ENCODE data around the gene THAP2.
"Not testable (repeated sequence)": the region's sequence is repeated elsewhere in the genome, so short reads cannot be mapped to it uniquely, and the experiment has no call there.

The THAP2 gene

DNA sequence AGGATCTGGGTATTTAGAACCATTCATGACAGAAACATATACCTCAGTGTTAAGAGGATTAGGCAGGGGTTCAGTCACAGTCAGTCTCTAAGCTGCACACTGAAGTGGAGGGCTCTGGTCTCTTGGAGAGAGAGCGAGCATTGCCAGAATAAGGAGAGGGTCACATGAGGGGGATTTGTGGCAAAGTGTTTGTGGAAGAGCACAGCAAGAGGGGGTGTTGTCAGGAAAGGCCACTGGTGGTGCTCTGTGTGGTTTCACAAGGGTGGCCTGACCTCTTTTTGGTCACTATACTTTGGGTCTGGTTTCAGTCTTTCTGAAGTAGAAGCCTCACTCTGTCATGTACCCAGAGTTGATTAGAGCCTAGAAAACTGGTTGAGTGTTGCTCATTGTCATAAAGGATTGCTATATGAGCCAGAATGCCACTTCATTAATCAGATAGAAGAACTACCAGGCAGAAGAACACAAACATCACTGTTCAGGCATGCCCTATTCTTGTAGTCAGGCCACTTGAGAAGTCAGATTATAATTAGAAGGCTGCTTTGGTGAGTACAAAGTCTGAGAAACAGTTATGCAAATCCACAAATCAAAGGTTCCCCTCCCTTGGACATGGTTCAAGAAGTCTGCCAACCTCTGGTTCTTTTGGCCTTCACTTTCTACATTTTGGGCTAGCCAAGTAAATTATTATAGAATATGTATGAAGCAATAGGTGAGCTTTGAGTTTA lies 30.2 kb downstream of the THAP2 start:
- in situ Hi-C loops (cut with HindIII; ENCODE audit: low pct_unique_long_range_greater_than_20kb, low sequenced_read_pairs), result no loop called here
- DNase-seq (ENCODE audit: low read depth in 1 of 2, low spot score in 1 of 2), result no peak
- no peak for TF ChIP-seq JUND (IDR thresholded peaks at IDR 0.05; ENCODE audit: low read depth)

DNA sequence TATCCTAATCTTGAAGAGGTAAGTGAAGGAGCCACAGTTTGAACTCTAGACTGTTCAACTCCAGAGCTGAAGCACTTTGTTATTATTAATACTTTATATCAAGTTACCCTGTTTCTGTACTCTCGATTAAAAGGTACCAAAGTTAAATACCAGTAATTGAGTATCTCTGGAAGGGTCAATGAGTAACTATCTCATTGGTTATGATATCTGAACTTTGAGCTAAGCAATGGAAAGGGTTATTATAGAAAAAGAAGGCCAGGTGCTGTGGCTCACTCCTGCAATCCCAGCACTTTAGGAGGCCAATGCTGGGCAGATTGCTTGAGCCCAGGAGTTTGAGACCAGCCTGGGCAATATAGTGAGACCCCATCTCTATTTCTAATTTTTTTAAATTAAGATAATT lies 31.7 kb downstream of the THAP2 start:
- in situ Hi-C loops (cut with HindIII; ENCODE audit: low pct_unique_long_range_greater_than_20kb, low sequenced_read_pairs), result no loop called here
- DNase-seq (ENCODE audit: low read depth in 1 of 2, low spot score in 1 of 2), result no peak
- no peak for TF ChIP-seq JUND (IDR thresholded peaks at IDR 0.05; ENCODE audit: low read depth)

DNA sequence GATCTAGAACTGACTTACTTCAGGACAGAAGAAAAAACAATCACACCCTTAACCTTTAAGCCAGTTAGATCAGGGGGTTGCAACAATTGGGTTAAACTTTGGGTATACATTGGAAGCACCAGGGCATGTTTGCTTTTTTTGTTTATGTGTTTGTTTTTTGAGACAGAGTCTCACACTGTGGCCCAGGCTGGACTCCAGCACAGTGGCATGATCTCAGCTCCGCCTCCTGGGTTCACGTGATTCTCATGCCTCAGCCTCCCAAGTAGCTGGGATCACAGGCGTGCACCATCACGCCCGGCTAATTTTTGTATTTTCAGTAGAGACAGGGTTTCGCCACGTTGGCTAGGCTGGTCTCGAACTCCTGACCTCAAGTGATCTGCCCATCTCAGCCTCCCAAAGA lies 38.1 kb downstream of the THAP2 start:
- peak in 1 of 2 experiments; percentile 4 for DNase-seq (ENCODE audit: low read depth in 1 of 2, low spot score in 1 of 2)
- in situ Hi-C loops (cut with HindIII; ENCODE audit: low pct_unique_long_range_greater_than_20kb, low sequenced_read_pairs), result not testable (repeated sequence)

DNA sequence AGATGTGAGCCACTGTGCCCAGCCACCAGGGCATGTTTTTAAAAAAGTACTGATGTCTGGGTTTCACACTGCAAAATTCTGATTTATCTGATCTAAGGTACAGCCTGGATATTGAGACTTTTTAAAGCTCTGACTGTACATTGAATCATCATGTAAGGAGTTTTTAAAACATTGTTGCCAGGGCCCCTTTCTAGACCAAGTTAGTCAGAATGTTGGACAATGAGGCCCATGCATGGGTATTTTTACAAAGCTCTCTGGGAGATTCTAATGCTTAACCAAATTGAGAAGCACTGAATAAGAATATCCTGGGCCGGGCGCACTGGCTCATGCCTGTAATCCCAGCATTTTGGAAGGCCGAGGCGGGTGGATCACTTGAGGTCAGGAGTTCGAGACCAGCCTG lies 38.5 kb downstream of the THAP2 start:
- DNase-seq (ENCODE audit: low read depth in 1 of 2, low spot score in 1 of 2), result no peak
- no peak for TF ChIP-seq JUND (IDR thresholded peaks at IDR 0.05; ENCODE audit: low read depth)
- in situ Hi-C loops (cut with HindIII; ENCODE audit: low pct_unique_long_range_greater_than_20kb, low sequenced_read_pairs), result no loop called here

DNA sequence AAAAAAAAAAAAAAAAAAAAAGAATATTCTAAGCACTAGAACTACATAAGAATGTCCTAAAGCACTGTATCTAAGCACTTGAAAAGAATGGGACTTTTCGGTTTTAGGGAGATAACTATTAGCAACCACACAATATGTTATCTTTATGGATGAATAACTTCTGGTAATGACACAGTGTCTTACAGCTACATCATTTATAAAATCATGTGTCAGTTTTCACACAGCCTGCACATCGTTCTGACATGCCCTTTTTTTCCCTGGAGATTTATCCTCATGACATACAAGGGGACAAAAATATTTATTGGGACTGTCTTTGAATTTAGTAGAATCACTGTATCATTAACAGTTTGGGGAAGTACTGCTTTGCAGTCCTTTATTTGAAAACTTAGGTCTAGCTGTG lies 39.1 kb downstream of the THAP2 start:
- in situ Hi-C loops (cut with HindIII; ENCODE audit: low pct_unique_long_range_greater_than_20kb, low sequenced_read_pairs), result no loop called here
- no peak for TF ChIP-seq JUND (IDR thresholded peaks at IDR 0.05; ENCODE audit: low read depth)
- DNase-seq (ENCODE audit: low read depth in 1 of 2, low spot score in 1 of 2), result no peak

DNA sequence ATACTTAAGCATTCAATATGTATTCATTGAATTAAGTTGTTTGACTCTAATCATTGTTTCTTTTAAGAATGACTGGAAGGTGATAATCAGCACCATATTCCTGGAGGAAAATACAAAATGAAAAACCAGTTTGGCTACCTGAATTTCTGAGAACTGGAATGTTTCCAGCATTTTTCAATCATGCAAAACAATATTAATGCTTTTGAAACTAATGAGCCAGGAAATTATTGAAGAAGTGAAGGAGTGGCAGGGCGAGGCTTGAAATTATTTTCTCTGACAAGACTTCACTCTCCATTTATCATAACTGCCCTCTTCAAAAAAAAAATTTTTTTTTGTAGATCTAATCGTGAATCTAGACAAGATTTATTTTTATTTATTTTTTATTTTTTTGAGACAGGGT lies 40.8 kb downstream of the THAP2 start:
- no peak for DNase-seq (ENCODE audit: low read depth in 1 of 2, low spot score in 1 of 2)
- no peak for TF ChIP-seq JUND (IDR thresholded peaks at IDR 0.05; ENCODE audit: low read depth)
- in situ Hi-C loops (cut with HindIII; ENCODE audit: low pct_unique_long_range_greater_than_20kb, low sequenced_read_pairs), result no loop called here

DNA sequence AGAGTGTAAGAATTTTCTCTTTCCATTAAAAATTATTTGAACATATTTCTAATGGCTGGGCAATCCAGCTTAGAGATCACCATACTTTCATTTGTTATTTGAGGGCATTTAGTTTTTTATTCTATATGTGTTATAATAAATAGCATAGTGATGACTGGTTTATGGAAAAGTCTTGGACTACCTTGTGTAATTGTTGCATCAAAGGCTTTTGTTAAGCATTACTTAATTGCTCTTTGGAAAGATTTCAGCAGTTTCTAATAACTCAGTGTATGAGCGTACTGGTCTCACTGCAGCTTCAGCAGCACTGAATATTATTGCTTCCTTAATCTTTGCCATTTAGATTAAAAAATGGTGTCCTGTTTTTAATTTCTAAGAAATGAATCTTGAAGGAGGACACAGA lies 44.6 kb downstream of the THAP2 start:
- in situ Hi-C loops (cut with HindIII; ENCODE audit: low pct_unique_long_range_greater_than_20kb, low sequenced_read_pairs), result no loop called here
- DNase-seq (ENCODE audit: low read depth in 1 of 2, low spot score in 1 of 2), result no peak
- TF ChIP-seq JUND (IDR thresholded peaks at IDR 0.05; ENCODE audit: low read depth), result no peak

DNA sequence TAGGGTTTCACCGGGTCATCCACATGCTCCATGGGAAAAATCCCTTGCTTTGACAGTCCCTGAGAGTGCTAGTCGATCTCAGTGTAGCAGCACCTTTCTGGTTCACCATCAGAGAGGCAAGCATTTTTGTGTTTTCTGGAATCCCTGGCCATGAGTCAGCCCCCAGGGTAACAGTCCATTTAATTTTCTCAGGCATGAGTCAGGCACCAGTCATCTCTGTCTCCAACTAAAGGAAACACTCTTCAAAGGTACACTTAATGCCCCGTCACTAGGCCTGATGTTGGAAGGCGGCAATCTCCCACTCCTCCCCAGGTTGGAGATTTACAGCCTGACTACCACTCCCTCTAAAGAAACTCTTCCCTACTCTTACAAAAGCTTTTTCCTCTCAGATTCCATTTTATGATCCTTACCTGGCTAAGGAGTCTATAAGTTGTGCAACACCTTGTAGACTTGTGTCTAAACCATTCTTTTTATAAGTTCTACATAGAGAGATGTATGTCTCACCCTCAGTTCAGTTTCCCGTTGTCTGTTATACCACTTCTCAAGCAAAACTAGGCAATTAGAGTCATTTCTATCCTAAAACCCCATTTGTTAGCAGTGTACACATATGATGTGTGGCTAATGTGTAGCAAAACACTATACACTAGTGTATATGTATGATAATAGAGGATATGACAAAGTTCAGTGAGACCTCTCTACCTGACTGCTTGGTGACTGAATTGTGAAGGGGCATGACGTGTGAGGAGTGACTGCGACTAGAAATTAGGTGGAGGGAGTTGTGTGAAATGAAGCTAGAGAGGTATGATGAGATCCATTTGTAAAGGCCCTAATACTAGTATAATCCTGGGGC lies 46.4 kb downstream of the THAP2 start:
- DNase-seq (ENCODE audit: low read depth in 1 of 2, low spot score in 1 of 2), result no peak
- TF ChIP-seq JUND (IDR thresholded peaks at IDR 0.05; ENCODE audit: low read depth), result no peak
- in situ Hi-C loops (cut with HindIII; ENCODE audit: low pct_unique_long_range_greater_than_20kb, low sequenced_read_pairs), result no loop called here

DNA sequence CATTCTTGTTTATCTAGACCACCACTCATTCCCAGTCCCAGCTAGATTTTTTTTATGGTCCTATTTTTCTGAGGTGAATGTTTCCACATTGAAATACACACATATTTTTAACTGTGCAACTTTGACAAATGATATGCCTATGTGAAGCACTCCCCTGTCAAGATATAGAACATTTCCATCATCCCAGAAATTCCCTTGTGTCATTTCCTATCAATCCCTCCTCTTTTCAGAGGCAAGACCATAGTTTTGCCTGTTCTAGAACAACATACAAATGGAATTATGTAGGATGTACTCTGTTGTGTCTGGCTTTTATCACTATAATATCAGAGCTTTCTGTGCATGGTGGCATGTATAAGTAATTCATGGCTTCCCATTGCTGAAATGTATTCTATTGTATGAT lies 54.5 kb downstream of the THAP2 start:
- DNase-seq (ENCODE audit: low read depth in 1 of 2, low spot score in 1 of 2), result no peak
- TF ChIP-seq JUND (IDR thresholded peaks at IDR 0.05; ENCODE audit: low read depth), result no peak
- in situ Hi-C loops (cut with HindIII; ENCODE audit: low pct_unique_long_range_greater_than_20kb, low sequenced_read_pairs), result no loop called here

DNA sequence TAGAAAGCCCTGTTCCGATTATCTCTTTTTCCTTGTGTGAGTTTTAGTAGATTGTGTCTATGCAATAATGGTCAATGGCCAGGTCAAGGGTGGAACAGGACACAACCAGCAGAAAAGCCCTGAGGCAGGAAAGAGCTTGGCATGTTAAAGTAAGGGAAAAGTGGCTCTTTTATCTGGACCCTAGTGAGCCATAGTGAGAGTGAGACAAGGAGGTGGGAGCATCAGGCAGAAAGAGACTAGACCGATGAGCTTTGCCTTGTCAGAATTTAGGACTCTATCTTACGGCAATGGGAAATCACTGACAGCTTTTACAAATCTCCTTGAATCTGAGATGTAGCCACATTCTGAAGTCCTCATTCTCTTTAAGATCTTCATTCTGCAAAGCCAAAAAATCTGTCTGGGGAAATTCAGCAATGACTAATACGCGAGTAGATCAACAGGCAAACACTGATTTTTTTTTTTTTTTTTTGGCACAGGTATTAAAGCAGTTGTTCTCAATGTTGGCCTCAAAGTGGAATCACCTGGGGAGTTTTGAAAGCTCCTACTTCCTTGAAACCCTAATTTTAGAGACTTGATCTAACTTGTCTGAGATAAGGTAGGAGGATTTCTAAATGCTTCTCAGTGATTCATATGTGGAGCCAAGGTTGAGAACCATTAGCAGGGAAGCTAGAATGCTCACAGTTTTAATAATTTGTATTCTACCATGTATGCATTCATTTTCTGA lies 55.7 kb downstream of the THAP2 start:
- DNase-seq (ENCODE audit: low read depth in 1 of 2, low spot score in 1 of 2), result no peak
- in situ Hi-C loops (cut with HindIII; ENCODE audit: low pct_unique_long_range_greater_than_20kb, low sequenced_read_pairs), result no loop called here
- no peak for TF ChIP-seq JUND (IDR thresholded peaks at IDR 0.05; ENCODE audit: low read depth)

DNA sequence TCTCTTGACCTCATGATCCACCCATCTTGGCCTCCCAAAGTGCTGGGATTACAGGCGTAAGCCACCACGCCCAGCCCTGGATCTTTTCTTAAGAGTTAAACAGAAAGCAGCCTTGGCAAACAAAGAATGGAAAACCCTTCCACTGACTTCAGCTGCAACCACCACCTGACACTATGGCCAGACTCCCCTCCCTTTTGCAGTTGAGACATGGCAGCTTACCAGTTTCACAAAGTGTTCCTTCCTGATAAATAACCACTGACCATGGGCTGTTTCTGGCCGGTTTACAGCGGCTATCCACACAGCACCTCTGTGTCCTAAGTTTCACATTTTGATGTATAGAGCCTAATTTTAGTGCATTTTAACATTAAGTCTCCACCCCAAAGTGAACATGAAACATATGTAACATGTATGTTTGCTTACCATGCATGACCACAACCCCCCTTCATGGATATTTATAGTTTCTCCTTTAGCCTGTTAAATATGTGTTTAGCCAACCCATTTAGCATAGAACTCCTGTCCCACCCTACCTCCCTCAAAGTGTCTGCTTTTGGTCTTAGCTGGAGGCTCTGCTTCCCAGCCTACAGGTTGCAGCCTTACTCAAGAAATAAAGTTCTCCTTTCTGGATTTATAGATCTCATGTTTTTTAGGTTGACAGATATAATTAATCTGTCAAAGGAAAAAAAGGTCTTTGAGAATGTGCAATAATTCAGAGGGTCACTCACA lies 57.8 kb downstream of the THAP2 start:
- in situ Hi-C loops (cut with HindIII; ENCODE audit: low pct_unique_long_range_greater_than_20kb, low sequenced_read_pairs), result no loop called here
- DNase-seq (ENCODE audit: low read depth in 1 of 2, low spot score in 1 of 2), result no peak
- no peak for TF ChIP-seq JUND (IDR thresholded peaks at IDR 0.05; ENCODE audit: low read depth)

DNA sequence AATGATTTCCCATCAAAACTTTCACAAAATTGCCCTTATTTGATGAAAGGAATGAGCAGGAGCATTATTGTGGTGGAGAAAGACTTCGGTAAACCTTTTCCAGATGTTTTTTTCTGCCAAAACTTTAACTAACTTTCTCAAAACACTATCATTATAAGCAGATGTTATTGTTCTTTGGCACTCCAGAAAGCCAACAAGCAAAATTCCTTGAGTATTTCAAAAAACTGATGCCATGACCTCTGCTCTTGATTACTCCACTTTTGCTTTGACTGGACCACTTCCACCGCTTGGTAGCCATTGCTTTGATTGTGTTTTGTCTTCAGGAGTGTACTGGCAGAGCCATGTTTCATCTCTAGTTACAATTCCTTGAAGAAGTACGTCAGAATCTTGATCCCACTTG lies 60.9 kb downstream of the THAP2 start:
- in situ Hi-C loops (cut with HindIII; ENCODE audit: low pct_unique_long_range_greater_than_20kb, low sequenced_read_pairs), result no loop called here

More for the DNA sequence above, 60.9 kb downstream of the THAP2 start:
- no peak for TF ChIP-seq JUND (IDR thresholded peaks at IDR 0.05; ENCODE audit: low read depth)
- DNase-seq (ENCODE audit: low read depth in 1 of 2, low spot score in 1 of 2), result no peak
